ENCODE measurements around the gene CCDC50. TPM values are rescaled to one million over a fixed set of nuclear protein-coding genes. Genes with fewer than 3 reads are reported as not detected.

The CCDC50 gene
- total RNA-seq, 6 donors from 2014 or later, result 54.7 to 99.8 (median 72.5) TPM

- WGBS, 2 donors, result 89 to 95% methylated on average over 5 of the region's 5 CpGs
- peaks cover 0 to 5% (median 0%) of the 10 kb centered on the region in 4 donors for H3K9me3 ChIP-seq
- DNase-seq (no peak), ATAC-seq (ENCODE audit: low FRiP score in 2 of 2) (no peak)
- no peak overlapping the region for H3K27ac ChIP-seq
- no peak for TF ChIP-seq EP300 (IDR thresholded peaks at IDR 0.05)
- no peak for TF ChIP-seq POLR2A (IDR thresholded peaks at IDR 0.05)
- TF ChIP-seq CTCF (IDR thresholded peaks at IDR 0.05), result no peak
- TF ChIP-seq POLR2AphosphoS5 (IDR thresholded peaks at IDR 0.05), result no peak
- H3K27me3 ChIP-seq, result no peaks in the 10 kb centered on the region
- no peak overlapping the region for H3K4me3 ChIP-seq
- no peaks in the 10 kb centered on the region for H3K4me1 ChIP-seq
- no peaks in the 10 kb centered on the region for H3K36me3 ChIP-seq
Observed at GRCh38 chr3:191314109-191314728, 15.0 kb upstream of the CCDC50 start.

- no peaks in the 10 kb centered on the region for H3K4me1 ChIP-seq
- WGBS, 2 donors, result 95 to 97% methylated on average over 24 to 38 of the region's 40 CpGs
- ATAC-seq (ENCODE audit: low FRiP score in 2 of 2), result peak; percentile 30 to 32
- TF ChIP-seq EP300 (IDR thresholded peaks at IDR 0.05), result no peak
- H3K4me3 ChIP-seq, result no peak overlapping the region
- H3K9me3 ChIP-seq, result peaks cover 0 to 5% (median 0%) of the 10 kb centered on the region in 4 donors
- H3K27ac ChIP-seq, result no peak overlapping the region
- DNase-seq, result peak in 1 of 2 donors; percentile 82
- no peaks in the 10 kb centered on the region for H3K36me3 ChIP-seq
- no peaks in the 10 kb centered on the region for H3K27me3 ChIP-seq
Observed at GRCh38 chr3:191316876-191317603, 12.2 kb upstream of the CCDC50 start.

- no peaks in the 10 kb centered on the region for H3K4me1 ChIP-seq
- ATAC-seq (ENCODE audit: low FRiP score in 2 of 2), result no peak
- H3K27ac ChIP-seq, result no peak overlapping the region
- H3K27me3 ChIP-seq, result no peaks in the 10 kb centered on the region
- H3K9me3 ChIP-seq, result peaks cover 0 to 5% (median 0%) of the 10 kb centered on the region in 4 donors
- TF ChIP-seq POLR2A (IDR thresholded peaks at IDR 0.05) (no peak), POLR2AphosphoS5 (IDR thresholded peaks at IDR 0.05) (no peak), EP300 (IDR thresholded peaks at IDR 0.05) (no peak), CTCF (IDR thresholded peaks at IDR 0.05) (no peak)
- no peaks in the 10 kb centered on the region for H3K36me3 ChIP-seq
- no peak for DNase-seq
- no peak overlapping the region for H3K4me3 ChIP-seq
- WGBS, 2 donors, result 96 to 99% methylated on average over 5 of the region's 5 CpGs
Observed at GRCh38 chr3:191320316-191320715, 8.9 kb upstream of the CCDC50 start.

GRCh38 chr3:191321019-191321767, 8.0 kb upstream of the CCDC50 start:
- no peak for ATAC-seq (ENCODE audit: low FRiP score in 2 of 2)
- Histone ChIP-seq H3K4me1 (no peaks in the 10 kb centered on the region), H3K9me3 (peaks cover 0 to 5% (median 0%) of the 10 kb centered on the region in 4 donors), H3K27me3 (no peaks in the 10 kb centered on the region), H3K36me3 (no peaks in the 10 kb centered on the region), H3K27ac (no peak overlapping the region), H3K4me3 (no peak overlapping the region)
- WGBS, 2 donors, result 89 to 92% methylated on average over 4 of the region's 4 CpGs
- TF ChIP-seq CTCF (IDR thresholded peaks at IDR 0.05) (no peak), POLR2A (IDR thresholded peaks at IDR 0.05) (no peak), EP300 (IDR thresholded peaks at IDR 0.05) (no peak), POLR2AphosphoS5 (IDR thresholded peaks at IDR 0.05) (no peak)
- DNase-seq, result no peak

GRCh38 chr3:191324936-191325335, 4.3 kb upstream of the CCDC50 start:
- H3K27ac ChIP-seq, result no peak overlapping the region
- no peaks in the 10 kb centered on the region for H3K9me3 ChIP-seq
- WGBS, 2 donors, result 92 to 94% methylated on average over 2 of the region's 2 CpGs
- peaks cover 0 to 6% (median 0%) of the 10 kb centered on the region in 4 donors for H3K27me3 ChIP-seq
- TF ChIP-seq POLR2A (IDR thresholded peaks at IDR 0.05) (no peak), POLR2AphosphoS5 (IDR thresholded peaks at IDR 0.05) (no peak), EP300 (IDR thresholded peaks at IDR 0.05) (no peak), CTCF (IDR thresholded peaks at IDR 0.05) (no peak)
- ATAC-seq (ENCODE audit: low FRiP score in 2 of 2) (no peak), DNase-seq (no peak)
- no peak overlapping the region for H3K4me3 ChIP-seq
- H3K4me1 ChIP-seq, result peaks cover 0 to 5% (median 0%) of the 10 kb centered on the region in 4 donors
- no peaks in the 10 kb centered on the region for H3K36me3 ChIP-seq

Data from upper lobe of left lung (tissue), 6 donors.